NK-92 treated with Interleukin-12 subunit alpha and Interleukin-12 subunit beta, amount 100 ng/mL, for 24 hours (cell line): ENCODE results near the gene CACNB1.

Source experiments
- DNase-seq: peaks from one replicate; lab custom pipeline; 2025; lab: John Stamatoyannopoulos, UW

The CACNB1 gene

GRCh38 chr17:39197380-39198185 lies at the start of gene CACNB1:
CACNB1 (minus strand) TSS chr17:39197669; CDS start chr17:39197495, 174 bp downstream.
- peak; percentile 67 for DNase-seq

- no peak for DNase-seq
Measured at GRCh38 chr17:39246274-39246673, 48.8 kb upstream of the CACNB1 start.

GRCh38 chr17:39244600-39245570 lies 47.4 kb upstream of the CACNB1 start:
- peak; percentile 41 for DNase-seq

GRCh38 chr17:39244016-39244599 lies 46.6 kb upstream of the CACNB1 start:
- no peak for DNase-seq

GRCh38 chr17:39243155-39243554 lies 45.7 kb upstream of the CACNB1 start:
- no peak for DNase-seq

- DNase-seq, result no peak
Measured at GRCh38 chr17:39240631-39241030, 43.2 kb upstream of the CACNB1 start.

- DNase-seq, result no peak
Measured at GRCh38 chr17:39239640-39240314, 42.3 kb upstream of the CACNB1 start.

GRCh38 chr17:39238311-39238972 lies 41.0 kb upstream of the CACNB1 start:
- DNase-seq, result no peak

GRCh38 chr17:39237586-39237985 lies 40.1 kb upstream of the CACNB1 start:
- no peak for DNase-seq

GRCh38 chr17:39236981-39237441 lies 39.5 kb upstream of the CACNB1 start:
- DNase-seq, result no peak

- no peak for DNase-seq
Measured at GRCh38 chr17:39236450-39236927, 39.0 kb upstream of the CACNB1 start.

GRCh38 chr17:39235555-39236449 lies 38.3 kb upstream of the CACNB1 start:
- no peak for DNase-seq

GRCh38 chr17:39231591-39232551 lies 34.4 kb upstream of the CACNB1 start:
- no peak for DNase-seq

- DNase-seq, result no peak
Measured at GRCh38 chr17:39231091-39231561, 33.7 kb upstream of the CACNB1 start.

- no peak for DNase-seq
Measured at GRCh38 chr17:39230361-39230760, 32.9 kb upstream of the CACNB1 start.

GRCh38 chr17:39229274-39229913 lies 31.9 kb upstream of the CACNB1 start:
- DNase-seq, result no peak

GRCh38 chr17:39227364-39227919 lies 30.0 kb upstream of the CACNB1 start:
- DNase-seq, result no peak
